Measurements from ENCODE around the gene EEF1A2. TPM values are rescaled to one million over a fixed set of nuclear protein-coding genes. Genes with fewer than 3 reads are reported as not detected.

The EEF1A2 gene
- total RNA-seq, 1 experiment from 2014 or later: 26.0 TPM

DNA sequence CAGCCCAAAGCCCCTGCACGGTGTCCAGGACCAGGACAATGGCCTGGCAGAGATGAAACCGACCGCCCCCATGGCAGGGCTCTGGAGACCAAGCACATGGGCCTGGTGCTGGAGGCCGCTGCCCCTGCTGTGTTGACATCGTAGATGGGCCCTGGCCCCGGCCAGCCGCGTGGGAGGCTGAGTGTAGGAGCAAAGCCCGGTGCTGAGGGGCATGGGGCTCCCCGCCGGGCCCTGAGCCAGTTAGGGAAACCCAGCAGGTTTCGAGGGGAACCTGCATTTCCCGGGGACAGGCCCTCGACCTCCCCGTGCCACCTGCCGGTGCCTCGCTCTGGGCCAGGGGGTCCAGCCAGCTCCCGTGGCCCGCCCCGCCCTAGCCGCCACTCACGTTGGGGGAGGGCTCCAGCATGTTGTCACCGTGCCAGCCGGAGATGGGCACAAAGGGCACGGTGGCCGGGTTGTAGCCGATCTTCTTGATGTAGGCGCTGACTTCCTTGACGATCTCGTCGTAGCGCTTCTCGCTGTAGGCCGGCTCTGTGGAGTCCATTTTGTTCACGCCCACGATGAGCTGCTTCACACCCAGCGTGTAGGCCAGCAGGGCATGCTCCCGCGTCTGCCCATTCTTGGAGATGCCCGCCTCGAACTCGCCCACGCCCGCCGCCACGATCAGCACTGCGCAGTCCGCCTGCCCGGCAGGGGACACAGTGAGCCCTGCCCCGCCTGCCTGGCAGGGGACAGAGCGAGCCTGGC is 4.3 kb downstream of the EEF1A2 start:
- ATAC-seq (no peak), DNase-seq (ENCODE audit: low spot score) (no peak)
- POLR2A ChIA-PET: no interaction called here
- peaks cover 35% of the 10 kb centered on the region for H3K27me3 Mint-ChIP-seq (ENCODE audit: low read depth)
- CTCF ChIA-PET: interaction anchor here (1.8 kb wide), 1 partner anchor 26 kb away, joined by 4 read pairs; the partner anchor contains the start of gene PPDPF
- H3K36me3 Mint-ChIP-seq: peaks cover 16% of the 10 kb centered on the region
- peaks cover 7% of the 10 kb centered on the region for H3K4me1 Mint-ChIP-seq
- TF ChIP-seq, protein P1, sequence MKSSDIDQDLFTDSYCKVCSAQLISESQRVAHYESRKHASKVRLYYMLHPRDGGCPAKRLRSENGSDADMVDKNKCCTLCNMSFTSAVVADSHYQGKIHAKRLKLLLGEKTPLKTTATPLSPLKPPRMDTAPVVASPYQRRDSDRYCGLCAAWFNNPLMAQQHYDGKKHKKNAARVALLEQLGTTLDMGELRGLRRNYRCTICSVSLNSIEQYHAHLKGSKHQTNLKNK (CRISPR knock-in tag; IDR thresholded peaks at IDR 0.05): no peak
- no peak for TF ChIP-seq MYBL2 (CRISPR knock-in tag; IDR thresholded peaks at IDR 0.05)
- TF ChIP-seq ESRRA (CRISPR knock-in tag; IDR thresholded peaks at IDR 0.05; ENCODE audit: borderline replicate concordance): no peak
- TF ChIP-seq NR3C1 (CRISPR knock-in tag; conservative IDR thresholded peaks at IDR 0.05; ENCODE audit: low read depth): no peak
- TF ChIP-seq KAT7 (CRISPR knock-in tag; IDR thresholded peaks at IDR 0.05; ENCODE audit: borderline replicate concordance): no peak
- TF ChIP-seq ZNF121 (CRISPR knock-in tag; IDR thresholded peaks at IDR 0.05): no peak
- peaks cover 9% of the 10 kb centered on the region for H3K9me3 Mint-ChIP-seq
- no peak overlapping the region for H3K4me3 Mint-ChIP-seq
- H3K27ac Mint-ChIP-seq: no peak overlapping the region

DNA sequence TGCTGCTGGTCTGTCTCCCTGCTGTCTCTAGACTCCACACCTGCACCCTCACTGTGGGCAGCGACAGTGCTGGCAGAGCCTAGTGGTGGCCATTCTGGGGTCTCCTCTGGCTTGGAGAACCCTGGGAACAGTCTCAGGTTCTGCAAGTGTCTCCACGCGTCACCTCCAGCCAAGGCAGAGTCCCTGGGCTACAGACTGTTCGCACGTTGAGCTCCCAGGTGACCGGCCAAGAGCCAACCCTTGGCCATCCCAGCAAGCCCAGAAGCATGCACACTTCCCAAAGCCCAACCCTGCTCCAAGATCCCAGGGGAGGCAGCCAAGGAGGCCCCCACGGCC is 4.8 kb downstream of the EEF1A2 start:
- no peak for ATAC-seq
- Mint-ChIP-seq H3K9me3 (peaks cover 9% of the 10 kb centered on the region), H3K27ac (no peak overlapping the region), H3K36me3 (peaks cover 16% of the 10 kb centered on the region), H3K4me1 (peaks cover 7% of the 10 kb centered on the region), H3K27me3 (ENCODE audit: low read depth) (peaks cover 41% of the 10 kb centered on the region), H3K4me3 (no peak overlapping the region)
- POLR2A ChIA-PET: no interaction called here
- CTCF ChIA-PET: interaction anchor here (0.9 to 1.8 kb wide), 2 partner anchors 10 to 27 kb away, joined by 3 to 4 read pairs; partner anchors contain the start of gene PPDPF
- DNase-seq (ENCODE audit: low spot score): no peak
- TF ChIP-seq NFE2L1 (CRISPR knock-in tag; IDR thresholded peaks at IDR 0.05): no peak
- no peak for TF ChIP-seq MXD4 (CRISPR knock-in tag; IDR thresholded peaks at IDR 0.05; ENCODE audit: borderline replicate concordance)
- no peak for TF ChIP-seq NR1H2 (CRISPR knock-in tag; IDR thresholded peaks at IDR 0.05)
- TF ChIP-seq, protein P2, sequence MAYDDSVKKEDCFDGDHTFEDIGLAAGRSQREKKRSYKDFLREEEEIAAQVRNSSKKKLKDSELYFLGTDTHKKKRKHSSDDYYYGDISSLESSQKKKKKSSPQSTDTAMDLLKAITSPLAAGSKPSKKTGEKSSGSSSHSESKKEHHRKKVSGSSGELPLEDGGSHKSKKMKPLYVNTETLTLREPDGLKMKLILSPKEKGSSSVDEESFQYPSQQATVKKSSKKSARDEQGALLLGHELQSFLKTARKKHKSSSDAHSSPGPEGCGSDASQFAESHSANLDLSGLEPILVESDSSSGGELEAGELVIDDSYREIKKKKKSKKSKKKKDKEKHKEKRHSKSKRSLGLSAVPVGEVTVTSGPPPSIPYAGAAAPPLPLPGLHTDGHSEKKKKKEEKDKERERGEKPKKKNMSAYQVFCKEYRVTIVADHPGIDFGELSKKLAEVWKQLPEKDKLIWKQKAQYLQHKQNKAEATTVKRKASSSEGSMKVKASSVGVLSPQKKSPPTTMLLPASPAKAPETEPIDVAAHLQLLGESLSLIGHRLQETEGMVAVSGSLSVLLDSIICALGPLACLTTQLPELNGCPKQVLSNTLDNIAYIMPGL (CRISPR knock-in tag; IDR thresholded peaks at IDR 0.05): no peak
- no peak for TF ChIP-seq GABPB1 (CRISPR knock-in tag; IDR thresholded peaks at IDR 0.05)
- no peak for TF ChIP-seq IRF2 (CRISPR knock-in tag; IDR thresholded peaks at IDR 0.05; ENCODE audit: borderline replicate concordance, low read depth)
- no peak for TF ChIP-seq RELA (CRISPR knock-in tag; IDR thresholded peaks at IDR 0.05; ENCODE audit: borderline replicate concordance)

DNA sequence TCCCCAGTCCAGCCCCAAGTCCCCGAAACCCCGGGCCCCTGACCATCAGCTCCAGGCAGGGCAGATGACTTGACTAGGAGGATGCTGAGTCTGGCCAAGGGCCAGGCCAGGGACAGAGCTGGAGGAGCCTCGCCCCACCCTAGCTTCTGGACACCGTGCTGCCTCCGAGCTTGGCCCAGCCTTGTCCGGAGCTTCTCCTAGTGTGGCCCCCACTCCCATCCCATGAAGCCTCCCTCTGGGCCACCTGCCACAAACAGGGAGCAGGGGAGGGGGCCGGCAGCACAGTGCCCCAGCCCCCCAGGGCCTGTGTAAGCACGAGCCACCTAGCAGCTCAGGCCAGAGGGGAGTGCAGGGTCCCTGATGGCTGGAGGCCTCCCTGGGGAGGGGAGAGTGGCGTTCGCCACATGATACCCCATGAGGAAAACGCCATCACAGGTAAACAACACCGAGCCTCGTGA is 5.3 kb downstream of the EEF1A2 start:
- DNase-seq (ENCODE audit: low spot score): no peak
- H3K36me3 Mint-ChIP-seq: peaks cover 16% of the 10 kb centered on the region
- peaks cover 7% of the 10 kb centered on the region for H3K4me1 Mint-ChIP-seq
- no peak overlapping the region for H3K27ac Mint-ChIP-seq
- ChIA-PET CTCF (interaction anchor here (0.9 to 1.8 kb wide), 2 partner anchors 9 to 27 kb away, joined by 3 to 4 read pairs; partner anchors contain the start of gene PPDPF), POLR2A (no interaction called here)
- no peak overlapping the region for H3K4me3 Mint-ChIP-seq
- peaks cover 45% of the 10 kb centered on the region for H3K27me3 Mint-ChIP-seq (ENCODE audit: low read depth)
- no peak for ATAC-seq
- peaks cover 9% of the 10 kb centered on the region for H3K9me3 Mint-ChIP-seq
- TF ChIP-seq, protein P3, sequence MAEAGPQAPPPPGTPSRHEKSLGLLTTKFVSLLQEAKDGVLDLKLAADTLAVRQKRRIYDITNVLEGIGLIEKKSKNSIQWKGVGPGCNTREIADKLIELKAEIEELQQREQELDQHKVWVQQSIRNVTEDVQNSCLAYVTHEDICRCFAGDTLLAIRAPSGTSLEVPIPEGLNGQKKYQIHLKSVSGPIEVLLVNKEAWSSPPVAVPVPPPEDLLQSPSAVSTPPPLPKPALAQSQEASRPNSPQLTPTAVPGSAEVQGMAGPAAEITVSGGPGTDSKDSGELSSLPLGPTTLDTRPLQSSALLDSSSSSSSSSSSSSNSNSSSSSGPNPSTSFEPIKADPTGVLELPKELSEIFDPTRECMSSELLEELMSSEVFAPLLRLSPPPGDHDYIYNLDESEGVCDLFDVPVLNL (CRISPR knock-in tag; IDR thresholded peaks at IDR 0.05; ENCODE audit: borderline replicate concordance, low read depth): no peak
- TF ChIP-seq, protein P4, sequence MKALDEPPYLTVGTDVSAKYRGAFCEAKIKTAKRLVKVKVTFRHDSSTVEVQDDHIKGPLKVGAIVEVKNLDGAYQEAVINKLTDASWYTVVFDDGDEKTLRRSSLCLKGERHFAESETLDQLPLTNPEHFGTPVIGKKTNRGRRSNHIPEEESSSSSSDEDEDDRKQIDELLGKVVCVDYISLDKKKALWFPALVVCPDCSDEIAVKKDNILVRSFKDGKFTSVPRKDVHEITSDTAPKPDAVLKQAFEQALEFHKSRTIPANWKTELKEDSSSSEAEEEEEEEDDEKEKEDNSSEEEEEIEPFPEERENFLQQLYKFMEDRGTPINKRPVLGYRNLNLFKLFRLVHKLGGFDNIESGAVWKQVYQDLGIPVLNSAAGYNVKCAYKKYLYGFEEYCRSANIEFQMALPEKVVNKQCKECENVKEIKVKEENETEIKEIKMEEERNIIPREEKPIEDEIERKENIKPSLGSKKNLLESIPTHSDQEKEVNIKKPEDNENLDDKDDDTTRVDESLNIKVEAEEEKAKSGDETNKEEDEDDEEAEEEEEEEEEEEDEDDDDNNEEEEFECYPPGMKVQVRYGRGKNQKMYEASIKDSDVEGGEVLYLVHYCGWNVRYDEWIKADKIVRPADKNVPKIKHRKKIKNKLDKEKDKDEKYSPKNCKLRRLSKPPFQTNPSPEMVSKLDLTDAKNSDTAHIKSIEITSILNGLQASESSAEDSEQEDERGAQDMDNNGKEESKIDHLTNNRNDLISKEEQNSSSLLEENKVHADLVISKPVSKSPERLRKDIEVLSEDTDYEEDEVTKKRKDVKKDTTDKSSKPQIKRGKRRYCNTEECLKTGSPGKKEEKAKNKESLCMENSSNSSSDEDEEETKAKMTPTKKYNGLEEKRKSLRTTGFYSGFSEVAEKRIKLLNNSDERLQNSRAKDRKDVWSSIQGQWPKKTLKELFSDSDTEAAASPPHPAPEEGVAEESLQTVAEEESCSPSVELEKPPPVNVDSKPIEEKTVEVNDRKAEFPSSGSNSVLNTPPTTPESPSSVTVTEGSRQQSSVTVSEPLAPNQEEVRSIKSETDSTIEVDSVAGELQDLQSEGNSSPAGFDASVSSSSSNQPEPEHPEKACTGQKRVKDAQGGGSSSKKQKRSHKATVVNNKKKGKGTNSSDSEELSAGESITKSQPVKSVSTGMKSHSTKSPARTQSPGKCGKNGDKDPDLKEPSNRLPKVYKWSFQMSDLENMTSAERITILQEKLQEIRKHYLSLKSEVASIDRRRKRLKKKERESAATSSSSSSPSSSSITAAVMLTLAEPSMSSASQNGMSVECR (CRISPR knock-in tag; IDR thresholded peaks at IDR 0.05; ENCODE audit: borderline replicate concordance): no peak
- TF ChIP-seq FOXP1 (CRISPR knock-in tag; IDR thresholded peaks at IDR 0.05; ENCODE audit: borderline replicate concordance) (no peak), ZNF317 (CRISPR knock-in tag; IDR thresholded peaks at IDR 0.05; ENCODE audit: borderline replicate concordance, low read depth) (no peak), NR2C2 (CRISPR knock-in tag; IDR thresholded peaks at IDR 0.05) (no peak), ZNF138 (CRISPR knock-in tag; conservative IDR thresholded peaks at IDR 0.05) (no peak)
- TF ChIP-seq, protein P5, sequence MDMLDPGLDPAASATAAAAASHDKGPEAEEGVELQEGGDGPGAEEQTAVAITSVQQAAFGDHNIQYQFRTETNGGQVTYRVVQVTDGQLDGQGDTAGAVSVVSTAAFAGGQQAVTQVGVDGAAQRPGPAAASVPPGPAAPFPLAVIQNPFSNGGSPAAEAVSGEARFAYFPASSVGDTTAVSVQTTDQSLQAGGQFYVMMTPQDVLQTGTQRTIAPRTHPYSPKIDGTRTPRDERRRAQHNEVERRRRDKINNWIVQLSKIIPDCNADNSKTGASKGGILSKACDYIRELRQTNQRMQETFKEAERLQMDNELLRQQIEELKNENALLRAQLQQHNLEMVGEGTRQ (CRISPR knock-in tag; IDR thresholded peaks at IDR 0.05): no peak
- TF ChIP-seq, protein P6, sequence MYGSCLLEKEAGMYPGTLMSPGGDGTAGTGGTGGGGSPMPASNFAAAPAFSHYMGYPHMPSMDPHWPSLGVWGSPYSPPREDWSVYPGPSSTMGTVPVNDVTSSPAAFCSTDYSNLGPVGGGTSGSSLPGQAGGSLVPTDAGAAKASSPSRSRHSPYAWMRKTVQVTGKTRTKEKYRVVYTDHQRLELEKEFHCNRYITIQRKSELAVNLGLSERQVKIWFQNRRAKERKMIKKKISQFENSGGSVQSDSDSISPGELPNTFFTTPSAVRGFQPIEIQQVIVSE (CRISPR knock-in tag; IDR thresholded peaks at IDR 0.05; ENCODE audit: borderline replicate concordance): no peak

Measured in WTC11 (cell line).